DND-41 (cell line): ENCODE measurements around the gene SLC30A2.

ENCODE experiments used
- CTCF ChIP-seq: IDR thresholded peaks from 2 replicates; pipeline ENCODE4 v1.5.1; 2012; ENCODE audit warnings: borderline replicate concordance, low read length, moderate library complexity, mild to moderate bottlenecking; ENCODE audit not compliant: poor library complexity, severe bottlenecking; ENCODE audit errors: extremely low read depth
- EZH2 ChIP-seq: IDR thresholded peaks from 3 replicates; pipeline ENCODE4 v1.6.1; 2012; ENCODE audit warnings: borderline replicate concordance, low read depth, mild to moderate bottlenecking, moderate library complexity, low read length, inconsistent platforms; ENCODE audit not compliant: severe bottlenecking

GRCh38 chr1:25989440-25990234 lies 56.3 kb downstream of the SLC30A2 start:
- TF ChIP-seq CTCF (no peak), EZH2 (no peak)
